WI38 (cell line): Measurements from ENCODE around the gene KRTAP5-9.

ENCODE experiments used
- H3K4me3 ChIP-seq: 2 replicates; pipeline ENCODE4 v1.5.1; 2011; ENCODE audit warnings: low read depth, mild to moderate bottlenecking, control low read depth, low read length
- CTCF ChIP-seq: IDR thresholded peaks from 2 replicates; pipeline ENCODE4 v1.5.1; 2012; ENCODE audit warnings: low read depth, mild to moderate bottlenecking, control low read depth, low read length

Gene KRTAP5-9

GRCh38 chr11:71548120-71548519 lies at the start of gene KRTAP5-9:
KRTAP5-9 (plus strand) TSS chr11:71548420; CDS start chr11:71548658, 238 bp downstream.
- no peak for TF ChIP-seq CTCF
- no peak within 1 kb of the TSS for H3K4me3 ChIP-seq

GRCh38 chr11:71499125-71499524 lies 49.1 kb upstream of the KRTAP5-9 start:
- no peak overlapping the region for H3K4me3 ChIP-seq
- TF ChIP-seq CTCF = no peak

- H3K4me3 ChIP-seq = no peak overlapping the region
- no peak for TF ChIP-seq CTCF
Measured at GRCh38 chr11:71499546-71499945, 48.7 kb upstream of the KRTAP5-9 start.

GRCh38 chr11:71500601-71501021 lies 47.6 kb upstream of the KRTAP5-9 start:
- TF ChIP-seq CTCF = no peak
- no peak overlapping the region for H3K4me3 ChIP-seq

GRCh38 chr11:71501071-71501985 lies 46.9 kb upstream of the KRTAP5-9 start:
- TF ChIP-seq CTCF = no peak

GRCh38 chr11:71502026-71502425 lies 46.2 kb upstream of the KRTAP5-9 start:
- TF ChIP-seq CTCF = no peak

More at GRCh38 chr11:71501071-71501985, 46.9 kb upstream of the KRTAP5-9 start:
- H3K4me3 ChIP-seq = no peak overlapping the region

GRCh38 chr11:71502871-71503435 lies 45.3 kb upstream of the KRTAP5-9 start:
- no peak for TF ChIP-seq CTCF
- H3K4me3 ChIP-seq = no peak overlapping the region

More at GRCh38 chr11:71502026-71502425, 46.2 kb upstream of the KRTAP5-9 start:
- H3K4me3 ChIP-seq = no peak overlapping the region
